Effector memory CD4-positive, alpha-beta T cell (primary cell): Measurements from ENCODE around the gene PLXNA2.

Source experiments
- DNase-seq, 3 donors: peaks; one replicate each; pipeline ENCODE4 v3.0.0-alpha.2; 2020
- H3K27ac ChIP-seq: 2 replicates; pipeline ENCODE4 v1.7.0; 2013; ENCODE audit warnings: mild to moderate bottlenecking, low read length, moderate library complexity; ENCODE audit not compliant: insufficient read depth, poor library complexity, severe bottlenecking
- H3K27me3 ChIP-seq: replicated peaks from 2 replicates; pipeline ENCODE4 v1.7.0; 2013; ENCODE audit warnings: mild to moderate bottlenecking, low read length; ENCODE audit not compliant: insufficient read depth, control insufficient read depth, poor library complexity, severe bottlenecking
- H3K36me3 ChIP-seq: 2 replicates; pipeline ENCODE4 v1.7.0; 2013; ENCODE audit warnings: mild to moderate bottlenecking, low read length, moderate library complexity; ENCODE audit not compliant: control insufficient read depth, insufficient read depth
- H3K4me1 ChIP-seq: 2 replicates; pipeline ENCODE4 v1.7.0; 2013; ENCODE audit warnings: low read length, mild to moderate bottlenecking; ENCODE audit not compliant: control insufficient read depth, insufficient read depth, poor library complexity, severe bottlenecking
- H3K4me3 ChIP-seq: 2 replicates; pipeline ENCODE4 v1.7.0; 2013; ENCODE audit warnings: low read length, low read depth, mild to moderate bottlenecking; ENCODE audit not compliant: insufficient read depth, poor library complexity, severe bottlenecking
- H3K9me3 ChIP-seq: 2 replicates; pipeline ENCODE4 v1.7.0; 2013; ENCODE audit warnings: mild to moderate bottlenecking, low read length, moderate library complexity; ENCODE audit not compliant: control insufficient read depth

PLXNA2 gene

GRCh38 chr1:208110296-208110695 is 133.9 kb downstream of the PLXNA2 start:
- DNase-seq = no peak
- no peaks in the 10 kb centered on the region for H3K4me1 ChIP-seq
- H3K36me3 ChIP-seq = no peaks in the 10 kb centered on the region
- no peaks in the 10 kb centered on the region for H3K27me3 ChIP-seq
- no peaks in the 10 kb centered on the region for H3K9me3 ChIP-seq
- no peak overlapping the region for H3K4me3 ChIP-seq
- no peak overlapping the region for H3K27ac ChIP-seq

GRCh38 chr1:208108646-208109330 is 135.4 kb downstream of the PLXNA2 start:
- H3K27me3 ChIP-seq = no peaks in the 10 kb centered on the region
- no peak for DNase-seq
- no peaks in the 10 kb centered on the region for H3K9me3 ChIP-seq
- H3K4me3 ChIP-seq = no peak overlapping the region
- H3K36me3 ChIP-seq = no peaks in the 10 kb centered on the region
- no peak overlapping the region for H3K27ac ChIP-seq
- H3K4me1 ChIP-seq = no peaks in the 10 kb centered on the region

GRCh38 chr1:208108213-208108608 is 136.0 kb downstream of the PLXNA2 start:
- no peak overlapping the region for H3K27ac ChIP-seq
- no peaks in the 10 kb centered on the region for H3K4me1 ChIP-seq
- DNase-seq = no peak

GRCh38 chr1:208107425-208108212 is 136.6 kb downstream of the PLXNA2 start:
- no peak for DNase-seq
- no peak overlapping the region for H3K27ac ChIP-seq

More at GRCh38 chr1:208108213-208108608, 136.0 kb downstream of the PLXNA2 start:
- H3K27me3 ChIP-seq = no peaks in the 10 kb centered on the region
- no peaks in the 10 kb centered on the region for H3K36me3 ChIP-seq
- no peaks in the 10 kb centered on the region for H3K9me3 ChIP-seq
- H3K4me3 ChIP-seq = no peak overlapping the region

GRCh38 chr1:208106218-208106617 is 138.0 kb downstream of the PLXNA2 start:
- H3K27me3 ChIP-seq = no peaks in the 10 kb centered on the region
- no peaks in the 10 kb centered on the region for H3K9me3 ChIP-seq
- H3K27ac ChIP-seq = no peak overlapping the region
- no peaks in the 10 kb centered on the region for H3K4me1 ChIP-seq
- no peaks in the 10 kb centered on the region for H3K36me3 ChIP-seq
- no peak for DNase-seq
- H3K4me3 ChIP-seq = no peak overlapping the region

More at GRCh38 chr1:208107425-208108212, 136.6 kb downstream of the PLXNA2 start:
- Histone ChIP-seq H3K4me3 (no peak overlapping the region), H3K27me3 (no peaks in the 10 kb centered on the region), H3K36me3 (no peaks in the 10 kb centered on the region), H3K4me1 (no peaks in the 10 kb centered on the region), H3K9me3 (no peaks in the 10 kb centered on the region)

- H3K36me3 ChIP-seq = no peaks in the 10 kb centered on the region
- no peaks in the 10 kb centered on the region for H3K9me3 ChIP-seq
- no peak for DNase-seq
- H3K4me3 ChIP-seq = no peak overlapping the region
- H3K27ac ChIP-seq = no peak overlapping the region
- no peaks in the 10 kb centered on the region for H3K27me3 ChIP-seq
- no peaks in the 10 kb centered on the region for H3K4me1 ChIP-seq
Measured at GRCh38 chr1:208105756-208106155, 138.4 kb downstream of the PLXNA2 start.

GRCh38 chr1:208103597-208104513 is 140.3 kb downstream of the PLXNA2 start:
- DNase-seq = no peak
- H3K36me3 ChIP-seq = no peaks in the 10 kb centered on the region
- no peaks in the 10 kb centered on the region for H3K27me3 ChIP-seq
- no peak overlapping the region for H3K4me3 ChIP-seq
- H3K27ac ChIP-seq = no peak overlapping the region
- H3K9me3 ChIP-seq = no peaks in the 10 kb centered on the region
- no peaks in the 10 kb centered on the region for H3K4me1 ChIP-seq

GRCh38 chr1:208101661-208102431 is 142.3 kb downstream of the PLXNA2 start:
- Histone ChIP-seq H3K4me3 (no peak overlapping the region), H3K4me1 (no peaks in the 10 kb centered on the region), H3K9me3 (no peaks in the 10 kb centered on the region), H3K36me3 (no peaks in the 10 kb centered on the region), H3K27ac (no peak overlapping the region), H3K27me3 (no peaks in the 10 kb centered on the region)
- no peak for DNase-seq

- no peak overlapping the region for H3K27ac ChIP-seq
- DNase-seq = no peak
Measured at GRCh38 chr1:208100906-208101305, 143.3 kb downstream of the PLXNA2 start.

More at GRCh38 chr1:208100906-208101305, 143.3 kb downstream of the PLXNA2 start:
- Histone ChIP-seq H3K4me3 (no peak overlapping the region), H3K36me3 (no peaks in the 10 kb centered on the region), H3K9me3 (no peaks in the 10 kb centered on the region), H3K27me3 (no peaks in the 10 kb centered on the region), H3K4me1 (no peaks in the 10 kb centered on the region)
